ENCODE results near the gene HAGHL.
A peak's percentile ranks its signal among the peaks of the same experiment; 100 is the strongest.

The HAGHL gene

GRCh38 chr16:721765-722540 is 5.0 kb upstream of the HAGHL start:
- peak in 1 of 2 donors; percentile 0 for ATAC-seq

GRCh38 chr16:722835-723633 is 3.9 kb upstream of the HAGHL start:
- no peak for ATAC-seq

DNA sequence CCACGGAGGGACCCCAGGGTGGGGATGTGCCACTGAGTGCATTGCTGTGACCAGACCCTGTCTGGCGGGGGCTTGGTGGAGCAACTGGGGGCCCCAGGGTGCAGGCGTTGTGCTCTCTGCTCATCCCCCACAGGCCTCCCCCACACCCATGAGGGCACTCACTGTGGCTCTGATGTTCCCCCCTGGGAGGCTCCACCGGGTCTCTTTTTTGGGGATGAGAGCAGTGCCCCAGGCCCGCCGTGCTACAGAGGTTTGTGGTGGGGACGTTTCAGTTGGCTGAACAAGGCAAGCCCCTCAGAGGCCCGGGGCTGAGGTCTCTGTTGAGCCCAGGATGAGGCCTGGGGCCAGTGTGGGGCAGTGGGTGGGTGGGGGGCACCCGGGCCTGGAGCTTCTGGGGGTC is 3.2 kb upstream of the HAGHL start:
- no peak for ATAC-seq

DNA sequence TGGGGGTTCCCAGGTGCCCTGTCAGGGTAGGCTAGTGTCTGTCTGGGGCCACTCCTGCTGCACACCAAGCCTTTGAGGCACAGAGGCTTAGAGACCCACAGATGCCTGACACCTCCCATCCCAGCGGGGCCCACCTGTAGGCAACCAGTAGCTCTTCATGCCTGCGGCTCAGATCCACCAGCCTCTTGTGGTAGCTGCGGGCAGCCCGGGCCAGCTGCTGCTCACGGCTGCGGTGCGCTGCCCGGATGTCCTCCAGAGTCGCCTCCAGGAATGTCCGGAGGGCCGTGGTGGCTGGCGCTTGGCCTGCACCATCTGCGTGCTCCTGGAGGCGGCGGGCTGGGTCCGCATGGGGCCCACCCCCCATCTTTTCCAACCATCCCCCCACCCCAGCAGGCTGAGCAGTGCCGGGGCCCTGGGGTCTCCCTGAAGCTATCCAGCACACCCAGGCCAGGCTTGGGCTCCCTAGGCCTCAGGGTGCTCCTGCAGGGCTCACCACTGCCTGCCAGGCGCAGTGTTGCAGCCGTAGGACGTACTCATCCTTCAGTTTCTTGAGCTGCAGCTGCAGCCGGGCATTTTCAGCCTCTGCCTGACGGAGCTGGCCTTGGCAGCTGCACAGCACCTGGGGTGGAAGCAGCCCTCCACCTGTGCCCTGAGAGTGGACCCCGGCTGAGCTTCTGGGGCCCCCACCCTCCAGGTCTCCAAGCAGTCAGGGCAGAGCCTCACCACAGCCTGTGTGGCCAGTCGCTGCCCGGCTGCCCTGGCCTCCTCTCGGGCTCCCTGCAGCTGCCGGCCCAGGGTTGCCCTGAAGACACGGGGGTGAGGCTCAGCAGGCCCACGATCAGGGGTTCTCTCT is 2.5 kb upstream of the HAGHL start:
- no peak for ATAC-seq

- ATAC-seq: no peak
These were observed 1.9 kb upstream of the HAGHL start for GRCh38 chr16:725041-725376.

GRCh38 chr16:725463-726187 is 1.3 kb upstream of the HAGHL start:
- no peak for ATAC-seq

DNA sequence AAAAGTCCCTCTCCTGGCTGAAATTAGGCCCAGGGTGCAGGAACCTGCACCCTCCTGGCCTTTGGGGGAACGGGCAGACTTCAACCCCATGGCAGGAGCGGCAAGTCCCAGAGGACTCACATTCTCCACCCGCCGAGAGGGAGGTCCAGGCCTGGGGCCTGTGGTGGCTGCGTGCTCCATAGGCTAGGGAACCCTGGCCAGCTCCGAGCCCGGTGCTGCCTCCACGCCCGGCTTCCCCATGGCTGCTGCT is 793 bp upstream of the HAGHL start:
- no peak for ATAC-seq

DNA sequence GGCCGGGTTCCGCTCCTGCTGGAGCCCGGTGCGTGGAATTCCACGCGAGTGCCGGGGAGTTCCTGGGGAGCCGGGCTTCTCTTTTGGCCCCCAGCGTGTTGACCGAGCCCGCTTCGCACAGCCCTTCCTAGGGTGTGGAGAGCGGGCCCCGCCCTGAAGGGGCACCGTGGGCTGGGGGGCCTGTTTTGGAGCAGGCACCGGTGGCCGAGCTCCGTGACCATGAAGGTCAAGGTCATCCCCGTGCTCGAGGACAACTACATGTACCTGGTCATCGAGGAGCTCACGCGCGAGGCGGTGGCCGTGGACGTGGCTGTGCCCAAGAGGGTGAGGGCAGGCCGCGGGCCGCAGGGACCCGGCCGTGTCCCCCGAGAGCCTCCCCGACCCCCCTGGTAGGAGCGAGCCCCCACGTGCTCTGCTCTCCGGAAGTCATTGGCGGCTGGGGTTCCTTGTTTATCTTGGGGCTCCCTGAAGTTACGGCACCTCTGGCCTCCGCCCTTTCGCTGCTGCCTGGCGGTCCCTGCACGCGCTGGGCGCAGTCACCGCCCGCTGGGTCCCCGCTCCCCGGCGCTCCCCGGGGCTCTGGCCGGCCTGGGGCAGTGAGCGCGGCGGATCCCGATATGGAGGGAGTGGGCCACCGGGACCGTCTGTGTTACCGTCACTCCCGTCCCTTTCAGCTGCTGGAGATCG is 528 bp downstream of the HAGHL start:
- peak; percentile 7 to 9 for ATAC-seq

DNA sequence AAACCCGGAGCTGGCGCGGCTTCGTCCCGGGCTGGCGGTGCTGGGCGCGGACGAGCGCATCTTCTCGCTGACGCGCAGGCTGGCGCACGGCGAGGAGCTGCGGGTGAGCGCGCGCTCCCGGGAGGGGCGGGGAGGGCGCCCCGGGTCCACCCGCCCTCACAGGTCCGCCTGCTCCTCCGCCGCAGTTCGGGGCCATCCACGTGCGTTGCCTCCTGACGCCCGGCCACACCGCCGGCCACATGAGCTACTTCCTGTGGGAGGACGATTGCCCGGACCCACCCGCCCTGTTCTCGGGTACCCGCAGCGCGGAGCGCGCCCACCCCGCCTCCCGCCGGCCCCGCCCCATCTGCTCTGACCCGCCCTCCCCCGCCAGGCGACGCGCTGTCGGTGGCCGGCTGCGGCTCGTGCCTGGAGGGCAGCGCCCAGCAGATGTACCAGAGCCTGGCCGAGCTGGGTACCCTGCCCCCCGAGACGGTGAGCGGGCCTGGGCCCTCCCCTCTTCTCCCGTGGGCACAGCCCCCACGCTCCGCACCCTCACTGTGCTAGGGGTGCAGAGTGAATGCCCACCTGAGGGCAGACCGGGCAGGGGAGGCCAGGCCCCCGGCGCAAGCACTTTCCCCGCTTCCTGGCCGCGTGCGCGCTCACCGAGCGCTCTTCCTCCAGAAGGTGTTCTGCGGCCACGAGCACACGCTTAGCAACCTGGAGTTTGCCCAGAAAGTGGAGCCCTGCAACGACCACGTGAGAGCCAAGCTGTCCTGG is 1.4 kb downstream of the HAGHL start:
- ATAC-seq: peak; percentile 52 to 59

DNA sequence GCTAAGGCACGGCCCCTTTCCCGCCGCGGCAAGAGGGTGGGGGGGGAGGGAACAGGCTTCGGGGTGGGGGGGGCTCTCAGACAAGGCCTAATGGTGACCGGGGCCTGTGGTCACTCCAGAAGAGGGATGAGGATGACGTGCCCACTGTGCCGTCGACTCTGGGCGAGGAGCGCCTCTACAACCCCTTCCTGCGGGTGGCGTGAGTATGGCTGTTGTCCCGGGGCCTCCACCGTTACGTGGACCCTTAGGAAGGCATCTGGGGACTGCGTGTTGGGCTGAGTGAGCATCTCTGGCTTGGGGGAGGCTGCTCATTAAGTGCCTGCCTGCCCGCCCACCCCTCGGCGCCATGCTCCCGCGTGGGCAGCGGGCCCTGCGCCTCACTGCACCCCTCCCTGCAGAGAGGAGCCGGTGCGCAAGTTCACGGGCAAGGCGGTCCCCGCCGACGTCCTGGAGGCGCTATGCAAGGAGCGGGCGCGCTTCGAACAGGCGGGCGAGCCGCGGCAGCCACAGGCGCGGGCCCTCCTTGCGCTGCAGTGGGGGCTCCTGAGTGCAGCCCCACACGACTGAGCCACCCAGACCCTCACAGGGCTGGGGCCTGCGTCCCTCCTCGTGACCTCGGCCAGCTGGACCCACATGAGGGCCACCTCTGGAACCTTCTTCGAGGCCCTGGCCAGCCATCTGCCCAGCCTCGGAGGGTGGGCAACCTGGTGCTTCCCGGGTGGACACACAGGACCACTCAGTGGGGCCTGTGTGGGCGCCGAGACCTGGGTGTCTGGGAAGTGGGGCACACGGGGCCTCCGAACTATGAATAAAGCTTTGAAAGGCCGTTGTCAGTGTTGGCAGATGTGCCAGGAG is 2.2 kb downstream of the HAGHL start:
- no peak for ATAC-seq

DNA sequence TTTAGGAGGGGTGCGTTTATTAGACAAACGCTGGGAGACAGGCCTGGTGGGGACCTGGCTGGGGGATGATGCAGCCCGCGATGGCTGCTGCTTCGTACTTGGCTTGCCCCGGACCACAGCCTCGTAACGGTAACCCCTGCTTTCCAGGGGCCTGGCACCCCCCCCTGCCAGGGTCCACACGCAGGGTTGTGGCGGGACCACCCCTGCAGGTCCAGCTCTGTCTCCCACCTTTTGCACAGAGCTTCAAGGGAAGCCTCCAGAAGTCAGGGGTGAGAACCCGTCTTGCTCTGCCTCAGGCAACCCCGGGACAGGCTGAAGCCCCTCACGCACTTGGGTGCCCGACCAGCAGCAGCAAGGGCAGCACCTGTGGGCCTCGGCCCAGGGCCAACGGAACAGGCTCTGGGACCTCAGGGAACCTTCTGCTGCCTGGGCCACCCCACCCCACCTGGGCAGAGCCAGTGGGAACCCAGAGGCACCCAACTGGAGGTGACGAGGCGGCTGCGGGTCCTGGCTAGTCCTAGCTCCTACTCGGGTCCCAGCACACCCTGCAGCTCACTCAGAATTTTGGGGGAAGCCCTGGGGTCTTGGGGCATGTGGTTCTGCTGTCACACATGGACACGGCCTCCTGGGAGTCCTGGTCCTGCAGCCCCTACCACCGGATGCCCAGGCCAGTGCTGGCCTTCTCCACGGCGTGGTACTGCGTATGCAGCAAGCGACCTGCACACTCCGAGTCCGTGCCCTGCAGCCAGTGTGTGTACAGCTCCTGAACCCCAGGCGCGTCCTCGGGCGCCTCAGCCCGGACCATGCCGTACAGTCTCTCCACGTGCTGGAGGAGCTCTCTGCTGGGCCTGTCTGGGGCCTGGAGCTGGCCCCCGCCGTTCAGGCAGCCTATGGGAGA is 3.1 kb downstream of the HAGHL start:
- ATAC-seq: no peak

- no peak for ATAC-seq
These were observed 4.0 kb downstream of the HAGHL start for GRCh38 chr16:730666-731509.

DNA sequence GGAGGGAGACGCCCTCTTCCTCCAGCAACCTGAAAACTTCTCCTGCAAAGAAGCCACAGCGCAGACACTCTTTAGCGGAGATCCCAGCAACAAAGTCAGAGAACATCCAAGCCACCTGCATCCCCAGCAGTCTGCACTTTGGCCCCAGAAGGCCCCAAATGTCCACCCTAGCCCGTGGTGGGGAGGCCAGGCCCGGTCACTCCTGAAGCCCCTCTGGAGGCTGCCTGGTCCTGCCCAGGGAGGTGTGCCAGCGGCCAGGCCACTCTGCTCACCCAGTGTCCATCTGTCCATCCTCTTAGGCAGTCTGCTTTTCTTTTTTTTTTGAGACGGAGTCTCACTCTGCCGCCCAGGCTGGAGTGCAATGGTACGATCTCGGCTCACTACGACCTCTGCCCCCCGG is 5.4 kb downstream of the HAGHL start:
- no peak for ATAC-seq

DNA sequence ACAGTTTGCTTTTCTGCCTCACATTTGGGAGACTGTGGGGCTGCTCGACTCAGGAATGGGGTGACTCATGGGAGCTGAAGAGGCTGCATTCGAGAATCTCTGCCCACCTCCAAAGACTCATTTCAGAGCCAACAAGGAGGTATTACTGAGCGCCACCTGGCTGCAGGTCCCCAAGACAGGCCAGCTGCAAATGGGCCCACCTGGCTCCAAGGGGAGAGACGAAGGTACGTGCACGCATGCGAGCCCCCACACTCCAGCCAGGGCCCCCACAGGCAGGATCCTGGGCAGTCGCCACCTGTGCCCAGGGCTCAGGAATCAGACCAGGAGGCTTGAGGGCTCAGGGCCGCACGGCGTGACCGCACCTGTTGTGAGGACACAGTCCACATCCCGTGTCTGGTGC is 6.0 kb downstream of the HAGHL start:
- no peak for ATAC-seq

GRCh38 chr16:733382-734207 is 6.7 kb downstream of the HAGHL start:
- no peak for ATAC-seq

GRCh38 chr16:734208-734980 is 7.5 kb downstream of the HAGHL start:
- no peak for ATAC-seq

Measured in activated CD4-positive, CD25-positive, alpha-beta regulatory T cell treated with anti-CD3 and anti-CD28 coated beads, Interleukin-2, amount 50 U/mL, for 24 hours (primary cell).